Measurements from ENCODE around the gene ST8SIA1. TPM values are rescaled to one million over a fixed set of nuclear protein-coding genes. Genes with fewer than 3 reads are reported as not detected.

The ST8SIA1 gene
- total RNA-seq, 1 experiment from 2014 or later, result not detected

DNA sequence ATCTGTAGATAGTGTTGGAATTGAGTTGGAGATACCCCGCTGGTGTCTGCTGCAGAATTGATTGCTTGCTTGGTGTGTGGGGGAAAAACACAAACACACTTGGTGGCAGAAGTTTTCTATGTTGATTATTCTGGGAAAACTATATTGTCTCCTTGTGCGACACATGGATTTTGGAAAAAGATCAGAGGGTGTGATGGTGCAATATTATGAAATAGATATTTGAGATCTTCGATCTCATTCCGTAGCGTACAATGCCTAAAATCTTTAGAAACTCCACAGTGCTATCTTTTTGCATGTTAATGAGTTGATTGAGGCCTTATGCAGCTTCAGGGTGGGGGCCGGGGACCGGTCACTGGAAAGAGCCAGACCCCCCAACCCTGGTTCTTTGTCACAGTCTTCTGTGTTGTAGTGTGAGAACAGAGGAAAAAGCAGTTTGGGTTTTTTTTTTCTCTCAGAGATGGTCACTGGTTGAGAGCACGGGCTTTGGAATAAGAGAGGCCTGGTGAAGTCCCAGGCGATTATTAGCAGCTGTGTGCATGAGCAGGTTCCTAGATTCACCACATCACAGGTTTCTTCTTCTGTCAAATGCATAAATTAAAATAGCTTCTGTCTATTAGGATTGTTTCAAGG is 88.2 kb downstream of the ST8SIA1 start:
- H4K20me1 ChIP-seq (ENCODE audit: control insufficient read depth, insufficient read depth, insufficient read length), result no peaks in the 10 kb centered on the region
- no peak overlapping the region for H2AFZ ChIP-seq (ENCODE audit: low read length)
- Mint-ChIP-seq H3K36me3 (ENCODE audit: insufficient read depth in 1 of 3, low read depth in 3 of 3) (no peaks in the 10 kb centered on the region), H3K27ac (peak overlapping the region in 2 of 3 experiments; percentile 28 to 77; a peak in 1 of 7 replicates), H3K9me3 (no peaks in the 10 kb centered on the region), H3K4me1 (peaks cover 4 to 18% of the 10 kb centered on the region in 2 experiments), H3K27me3 (ENCODE audit: low read depth) (no peaks in the 10 kb centered on the region), H3K4me3 (no peak overlapping the region)
- no peak overlapping the region for H3K27ac ChIP-seq (ENCODE audit: insufficient read length, low read depth, low read length)
- no peaks in the 10 kb centered on the region for H3K23me2 ChIP-seq (ENCODE audit: insufficient read length, low read depth, low read length, poor library complexity, severe bottlenecking)
- H2BK12ac ChIP-seq (ENCODE audit: insufficient read length, low read depth, low read length), result no peak overlapping the region
- H2BK15ac ChIP-seq (ENCODE audit: low read depth, low read length), result no peak overlapping the region
- DNase-seq, result no peak
- no peak overlapping the region for H4K91ac ChIP-seq (ENCODE audit: insufficient read length, low read depth, low read length)
- H2AK5ac ChIP-seq (ENCODE audit: insufficient read length, low read length), result no peak overlapping the region
- no peak overlapping the region for H2BK20ac ChIP-seq (ENCODE audit: low read depth, low read length, poor library complexity, severe bottlenecking)
- no peak overlapping the region for H3K14ac ChIP-seq (ENCODE audit: insufficient read depth, low read length)
- WGBS (ENCODE audit: extremely low coverage, insufficient read length, low lambda C conversion rate), result no CpG with 5 or more reads among the region's 9 CpGs
- TF ChIP-seq, protein P1, sequence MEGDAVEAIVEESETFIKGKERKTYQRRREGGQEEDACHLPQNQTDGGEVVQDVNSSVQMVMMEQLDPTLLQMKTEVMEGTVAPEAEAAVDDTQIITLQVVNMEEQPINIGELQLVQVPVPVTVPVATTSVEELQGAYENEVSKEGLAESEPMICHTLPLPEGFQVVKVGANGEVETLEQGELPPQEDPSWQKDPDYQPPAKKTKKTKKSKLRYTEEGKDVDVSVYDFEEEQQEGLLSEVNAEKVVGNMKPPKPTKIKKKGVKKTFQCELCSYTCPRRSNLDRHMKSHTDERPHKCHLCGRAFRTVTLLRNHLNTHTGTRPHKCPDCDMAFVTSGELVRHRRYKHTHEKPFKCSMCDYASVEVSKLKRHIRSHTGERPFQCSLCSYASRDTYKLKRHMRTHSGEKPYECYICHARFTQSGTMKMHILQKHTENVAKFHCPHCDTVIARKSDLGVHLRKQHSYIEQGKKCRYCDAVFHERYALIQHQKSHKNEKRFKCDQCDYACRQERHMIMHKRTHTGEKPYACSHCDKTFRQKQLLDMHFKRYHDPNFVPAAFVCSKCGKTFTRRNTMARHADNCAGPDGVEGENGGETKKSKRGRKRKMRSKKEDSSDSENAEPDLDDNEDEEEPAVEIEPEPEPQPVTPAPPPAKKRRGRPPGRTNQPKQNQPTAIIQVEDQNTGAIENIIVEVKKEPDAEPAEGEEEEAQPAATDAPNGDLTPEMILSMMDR (conservative IDR thresholded peaks at IDR 0.05), result no peak
- H4K8ac ChIP-seq (replicated peaks; ENCODE audit: insufficient read length, low read depth, low read length), result no peak overlapping the region
- no peak overlapping the region for H4K5ac ChIP-seq (ENCODE audit: insufficient read length, low read depth, low read length)
- no peaks in the 10 kb centered on the region for H3K79me2 ChIP-seq (ENCODE audit: insufficient read depth, low read length)
- H3K9me3 ChIP-seq (ENCODE audit: control insufficient read depth, low read depth, low read length), result no peaks in the 10 kb centered on the region
- no peak overlapping the region for H3K4ac ChIP-seq (ENCODE audit: low read depth, low read length)
- no peak overlapping the region for H2BK120ac ChIP-seq (ENCODE audit: low read depth, low read length, poor library complexity, severe bottlenecking)
- H3K27me3 ChIP-seq (ENCODE audit: insufficient read depth, low read length), result no peaks in the 10 kb centered on the region; the same call in 1 of the 2 replicates
- no peak overlapping the region for H2BK5ac ChIP-seq (ENCODE audit: insufficient read length, low read length)
- no peak overlapping the region for H3K4me2 ChIP-seq (ENCODE audit: insufficient read depth, insufficient read length, low read length)
- no peak overlapping the region for H3K9ac ChIP-seq (ENCODE audit: extremely low read depth, insufficient read length, low read length)
- H3K18ac ChIP-seq (ENCODE audit: insufficient read length, low read depth, low read length), result no peak overlapping the region
- H3T11ph ChIP-seq (ENCODE audit: low read length), result no peak overlapping the region
- H3K23ac ChIP-seq (ENCODE audit: insufficient read length, low read depth, low read length), result no peak overlapping the region
- no peaks in the 10 kb centered on the region; the same call in 1 of the 2 replicates for H3K4me1 ChIP-seq (ENCODE audit: insufficient read depth, low read length)
- no peak overlapping the region for H3K56ac ChIP-seq (ENCODE audit: insufficient read length, low read depth, low read length)
- no peaks in the 10 kb centered on the region for H3K79me1 ChIP-seq (ENCODE audit: insufficient read depth, low read depth, low read length, poor library complexity, severe bottlenecking)
